HL-60/S4 treated with phorbol 12-myristate 13-acetate at 8.2 ng/mL for 4 days and 3 days (cell line): ENCODE measurements around the gene GPC5.
"Not testable (repeated sequence)": the region's sequence is repeated elsewhere in the genome, so short reads cannot be mapped to it uniquely, and the experiment has no call there.

Source experiments
- in situ Hi-C: fragments of 300-500 bp; cut with MboI; formaldehyde crosslinking; loops from 2 replicates; pipeline ENCODE4 v1.15.0; 2022; ENCODE audit warnings: low sequenced_read_pairs

The GPC5 gene

DNA sequence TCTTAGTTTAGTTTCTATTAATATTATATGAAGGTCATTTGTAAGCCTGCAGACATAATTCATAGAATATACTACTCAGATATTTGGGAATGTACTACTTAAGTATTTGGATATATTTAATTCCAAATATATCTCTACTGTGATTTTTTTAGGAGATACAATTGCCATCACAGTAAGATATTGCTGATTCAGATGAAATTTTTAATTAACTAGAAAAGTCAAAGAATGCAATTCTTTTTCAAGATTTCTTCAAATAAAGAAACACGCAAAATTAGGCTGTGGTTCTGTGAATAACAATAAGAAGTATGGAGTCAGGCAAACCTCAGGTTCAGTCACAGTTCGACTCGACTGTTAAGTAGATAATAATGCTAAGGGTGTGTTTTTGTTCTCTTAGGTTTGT is 1277.8 kb downstream of the GPC5 start:
- in situ Hi-C loops, result no loop called here

DNA sequence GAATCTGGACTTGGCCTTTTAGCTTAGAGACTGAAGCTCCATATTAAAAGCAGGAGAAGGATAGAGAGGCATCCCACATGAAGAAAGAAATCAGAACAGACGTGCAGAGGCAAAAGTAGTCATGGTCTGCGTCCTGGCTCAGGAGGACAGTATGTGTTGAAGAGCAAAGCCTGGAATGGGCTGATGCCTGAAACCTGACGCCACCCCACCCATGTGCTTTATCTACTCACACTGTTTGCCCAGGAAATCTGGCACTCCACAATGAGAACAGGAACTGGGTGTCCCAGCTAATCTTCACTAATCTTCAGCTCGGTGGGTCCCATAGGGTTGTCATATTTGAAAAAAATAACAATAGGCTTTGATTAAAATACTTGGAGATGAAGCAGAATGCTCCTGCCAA is 1279.2 kb downstream of the GPC5 start:
- in situ Hi-C loops, result no loop called here

DNA sequence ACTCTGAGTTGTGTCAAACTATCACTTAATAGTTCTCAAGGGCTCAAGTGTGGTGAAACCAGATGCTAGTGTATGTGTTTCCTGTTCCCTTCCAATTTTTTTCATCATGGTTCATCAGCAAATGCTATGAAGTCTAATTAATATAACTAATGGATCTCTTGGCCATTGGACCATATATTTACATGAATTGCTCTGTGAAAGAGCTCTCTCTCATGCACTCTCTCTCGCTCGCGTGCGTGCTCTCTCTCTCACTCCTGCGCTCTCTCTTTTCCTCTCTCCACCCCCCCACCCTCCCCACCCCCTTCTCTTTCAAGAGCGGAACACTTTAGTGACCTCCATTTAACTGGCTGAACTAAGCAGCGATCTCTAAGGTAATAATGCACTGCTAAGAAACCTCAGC is 1281.2 kb downstream of the GPC5 start:
- in situ Hi-C loops, result no loop called here

DNA sequence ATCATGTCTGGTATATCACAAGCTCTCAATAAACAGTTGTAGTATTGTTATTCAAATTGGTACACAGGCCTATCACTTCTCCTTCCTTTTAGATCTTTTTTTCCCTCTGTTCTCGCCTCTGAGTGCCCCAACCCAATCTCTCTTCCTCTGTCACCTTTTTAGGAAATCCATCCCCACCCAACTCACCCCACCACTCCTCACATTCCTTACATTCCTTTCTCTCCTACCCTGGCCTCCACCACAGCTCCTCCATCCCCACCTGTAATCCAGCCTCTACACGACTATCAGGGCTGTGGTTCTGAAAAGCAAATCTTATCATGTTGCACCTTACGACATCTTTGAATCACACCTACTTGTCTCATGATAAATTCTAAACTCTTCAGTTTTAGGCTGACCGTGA is 1282.8 kb downstream of the GPC5 start:
- in situ Hi-C loops, result no loop called here

DNA sequence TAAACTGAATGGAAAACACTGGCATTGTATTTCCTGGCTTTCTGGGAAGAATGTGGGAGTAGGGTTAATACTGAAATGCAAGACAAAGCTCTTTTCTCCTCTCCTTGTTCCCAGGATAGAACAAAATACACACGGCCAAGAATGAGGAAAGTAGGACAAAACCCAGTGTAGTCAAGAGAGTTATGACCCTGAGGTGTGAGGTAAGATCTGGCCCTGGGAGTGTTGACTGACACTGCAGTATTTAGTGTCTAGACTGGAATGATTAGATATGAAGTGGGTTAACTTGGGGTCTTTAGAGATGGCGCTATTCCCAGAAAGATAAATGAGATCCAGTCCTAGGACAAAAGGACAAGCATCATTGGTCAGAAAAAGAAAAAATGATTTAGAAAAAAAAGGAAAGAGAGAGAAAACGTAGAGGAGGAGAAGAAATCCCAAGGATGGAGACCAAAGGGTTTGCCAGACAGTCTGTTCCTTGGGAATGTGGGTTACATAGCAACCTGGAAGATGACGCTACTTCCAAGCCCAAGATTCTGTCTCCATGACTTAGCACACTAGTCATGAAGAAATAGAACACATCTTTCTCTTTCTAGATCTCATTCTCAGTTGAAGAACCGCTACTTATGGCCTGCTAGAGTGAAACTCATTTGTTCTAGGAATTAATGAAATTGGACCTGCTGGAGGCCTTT is 1284.6 kb downstream of the GPC5 start:
- in situ Hi-C loops, result no loop called here

DNA sequence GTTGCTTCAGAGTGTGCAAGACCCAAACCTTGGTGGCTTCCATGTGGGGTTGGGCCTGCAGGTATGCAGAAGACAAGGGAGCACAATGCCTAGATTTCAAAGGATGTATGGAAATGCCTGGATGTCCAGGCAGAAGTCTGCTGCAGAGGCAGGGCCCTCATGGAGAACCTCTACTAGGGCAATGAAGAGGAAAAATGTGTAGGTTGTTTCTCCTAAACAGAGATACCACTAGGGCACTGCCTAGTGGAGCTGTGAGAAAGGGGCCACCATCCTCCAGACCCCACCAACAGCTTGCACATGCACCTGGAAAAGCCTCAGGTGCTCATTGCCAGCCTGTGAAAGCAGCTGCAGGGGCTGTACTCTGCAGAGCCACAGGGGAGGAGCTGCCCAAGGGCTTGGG is 1295.6 kb downstream of the GPC5 start:
- in situ Hi-C loops, result no loop called here

DNA sequence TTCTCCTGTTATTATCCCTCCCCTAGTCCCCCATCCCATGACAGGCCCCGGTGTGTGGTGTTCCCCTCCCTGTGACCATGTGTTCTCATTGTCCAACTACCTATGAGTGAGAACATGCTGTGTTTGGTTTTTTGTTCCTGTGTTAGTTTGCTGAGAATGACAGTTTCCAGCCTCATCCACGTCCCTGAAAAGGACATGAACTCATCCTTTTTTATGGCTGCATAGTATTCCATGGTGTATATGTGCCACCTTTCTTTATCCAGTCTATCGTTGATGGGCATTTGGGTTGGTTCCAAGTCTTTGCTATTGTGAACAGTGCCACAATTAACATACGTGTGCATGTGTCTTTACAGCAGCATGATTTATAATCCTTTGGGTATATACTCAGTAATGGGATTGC is 1297.4 kb downstream of the GPC5 start:
- in situ Hi-C loops, result not testable (repeated sequence)

DNA sequence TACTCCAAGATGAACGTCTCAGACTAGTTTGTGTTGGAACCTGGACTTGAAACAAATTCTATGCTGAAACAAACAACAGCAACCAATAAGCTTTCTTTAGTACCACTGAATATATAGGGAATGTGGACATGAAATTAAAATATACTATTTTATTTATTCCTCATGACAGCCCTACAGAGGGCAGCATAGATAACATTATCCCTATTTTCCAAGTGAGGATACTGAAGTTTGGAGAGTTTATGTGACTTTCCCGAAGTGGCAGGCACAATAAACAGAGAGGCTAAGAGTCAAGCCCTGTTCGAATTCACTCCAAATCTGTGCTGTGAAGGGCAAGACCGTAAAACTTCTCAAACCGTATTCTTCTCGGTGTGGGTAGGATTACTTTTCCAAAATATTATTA is 1318.3 kb downstream of the GPC5 start:
- in situ Hi-C loops, result no loop called here

DNA sequence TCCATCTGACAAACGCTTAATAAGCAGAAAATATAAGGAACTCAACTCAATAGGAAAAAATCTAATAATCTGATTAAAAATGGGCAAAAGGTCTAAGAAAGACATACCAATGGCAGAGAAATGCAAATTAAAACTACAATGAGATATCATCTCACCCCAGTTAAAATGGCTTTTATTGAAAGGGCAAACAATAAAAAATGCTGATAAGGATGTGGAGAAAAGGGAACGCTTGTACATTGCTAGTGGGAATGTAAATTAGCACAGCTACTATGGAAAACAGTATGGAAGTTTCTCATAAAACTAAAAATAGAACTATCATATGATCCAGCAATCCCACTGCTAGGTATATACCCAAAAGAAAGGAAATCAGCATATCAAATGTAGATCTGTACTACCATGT is 1319.4 kb downstream of the GPC5 start:
- in situ Hi-C loops, result no loop called here

DNA sequence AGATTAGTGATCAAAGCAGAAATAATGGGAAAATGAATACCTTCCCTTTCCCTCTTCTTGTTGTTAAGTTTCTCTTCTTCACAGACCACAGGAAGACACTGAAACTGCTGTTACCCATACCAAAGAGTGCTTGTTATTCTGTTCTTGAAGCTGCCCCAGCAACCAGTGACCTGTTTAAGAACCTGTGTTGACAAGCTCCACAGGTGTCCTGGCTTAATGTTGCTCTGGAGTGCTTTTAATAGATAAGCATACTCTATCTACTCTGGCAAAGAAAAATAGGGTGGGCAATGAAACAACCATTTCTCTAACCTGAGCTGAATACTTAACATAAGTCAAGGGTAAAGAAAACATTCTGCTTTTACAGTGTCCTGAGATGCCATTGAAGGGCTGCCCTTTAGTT is 1321.4 kb downstream of the GPC5 start:
- in situ Hi-C loops, result no loop called here

DNA sequence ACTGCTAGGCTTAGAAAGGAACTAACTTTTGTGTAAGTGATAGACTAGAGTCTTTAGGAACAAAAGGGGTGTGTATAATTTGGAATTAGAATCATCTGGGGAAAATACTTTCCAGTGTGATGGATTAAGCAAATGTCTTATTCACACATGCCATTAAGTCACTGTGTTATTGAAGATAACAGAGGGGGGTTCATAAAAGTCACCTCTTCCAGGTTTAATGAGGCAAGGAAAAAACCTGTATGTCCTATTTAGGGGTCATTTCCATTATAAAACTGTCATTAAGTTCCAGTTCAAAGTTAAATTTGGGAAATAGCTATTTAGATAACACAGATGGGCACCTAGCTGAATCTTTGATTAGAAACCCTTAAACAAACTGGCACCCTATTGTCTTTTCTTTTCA is 1323.2 kb downstream of the GPC5 start:
- in situ Hi-C loops, result no loop called here

DNA sequence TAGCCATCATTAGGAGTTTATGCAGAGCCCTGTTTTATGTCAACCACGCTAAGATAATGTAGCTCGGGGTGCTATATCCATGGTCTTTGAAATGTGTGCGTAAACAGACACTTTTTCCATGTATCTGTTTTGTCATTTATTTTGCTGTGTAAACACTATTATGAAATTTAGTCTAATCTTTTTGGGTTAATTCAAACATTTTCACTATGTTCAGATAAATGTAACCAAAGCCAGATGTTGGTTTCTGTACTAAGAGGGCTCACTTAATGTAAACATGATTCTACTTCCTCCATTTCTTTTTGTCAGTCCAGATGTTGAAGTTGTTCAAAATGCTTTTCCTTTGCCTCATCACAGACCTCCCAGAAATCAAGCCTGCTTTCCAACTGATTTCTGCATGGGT is 1328.7 kb downstream of the GPC5 start:
- in situ Hi-C loops, result no loop called here

DNA sequence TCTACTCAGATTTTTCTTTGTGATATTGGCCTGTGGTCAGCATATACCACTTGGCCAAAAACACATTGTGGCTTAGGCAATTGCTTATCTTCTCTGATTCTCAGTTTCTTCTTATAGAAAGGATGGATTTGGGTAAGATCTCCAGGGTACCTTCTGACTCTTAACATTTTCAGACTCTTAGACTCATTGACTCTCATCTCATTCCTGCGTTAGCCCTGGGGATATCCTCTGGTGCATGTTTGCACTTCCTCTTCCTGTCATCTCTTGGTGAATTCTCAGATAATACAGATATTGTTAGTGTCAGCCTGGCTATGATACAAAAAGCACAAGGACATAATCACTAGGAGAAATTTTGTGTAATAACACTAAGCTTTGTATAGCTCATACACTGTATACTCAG is 1335.6 kb downstream of the GPC5 start:
- in situ Hi-C loops, result no loop called here

DNA sequence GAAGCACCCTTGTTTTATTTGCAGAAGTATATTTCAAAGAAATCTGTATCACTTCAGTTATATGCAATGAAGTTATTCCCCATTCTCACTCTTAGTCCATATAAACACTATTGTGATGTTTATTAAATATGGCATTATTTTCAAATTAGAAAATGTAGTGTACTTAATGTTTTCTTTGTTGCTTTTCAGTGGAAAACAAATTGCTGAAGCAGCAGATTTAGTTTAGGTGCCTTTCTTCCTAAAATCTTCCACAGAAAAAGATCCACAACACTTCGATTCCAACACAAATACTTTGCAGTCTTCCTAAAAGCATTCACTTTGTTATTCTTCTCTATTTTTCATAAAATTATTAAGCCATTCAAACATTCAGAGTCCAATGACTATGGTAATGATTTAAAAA is 1336.1 kb downstream of the GPC5 start:
- in situ Hi-C loops, result no loop called here

DNA sequence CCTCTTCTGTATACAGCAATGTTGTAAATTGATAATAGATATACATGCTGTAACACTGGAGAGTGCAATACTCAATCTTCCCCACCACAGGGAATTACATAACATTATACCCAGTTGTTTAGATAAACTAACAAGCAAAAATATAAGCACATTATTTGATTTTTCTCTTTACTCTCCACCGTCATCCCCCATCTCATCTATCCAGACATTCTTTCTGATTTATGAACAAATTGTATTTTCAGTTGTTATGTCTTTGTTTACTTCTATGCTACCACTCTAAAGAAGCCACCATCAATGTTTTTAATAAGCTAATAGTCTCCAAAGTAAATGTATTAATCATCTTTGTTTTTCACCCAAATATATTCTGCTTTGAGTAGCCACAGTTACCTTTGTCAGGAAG is 1337.5 kb downstream of the GPC5 start:
- in situ Hi-C loops, result no loop called here

DNA sequence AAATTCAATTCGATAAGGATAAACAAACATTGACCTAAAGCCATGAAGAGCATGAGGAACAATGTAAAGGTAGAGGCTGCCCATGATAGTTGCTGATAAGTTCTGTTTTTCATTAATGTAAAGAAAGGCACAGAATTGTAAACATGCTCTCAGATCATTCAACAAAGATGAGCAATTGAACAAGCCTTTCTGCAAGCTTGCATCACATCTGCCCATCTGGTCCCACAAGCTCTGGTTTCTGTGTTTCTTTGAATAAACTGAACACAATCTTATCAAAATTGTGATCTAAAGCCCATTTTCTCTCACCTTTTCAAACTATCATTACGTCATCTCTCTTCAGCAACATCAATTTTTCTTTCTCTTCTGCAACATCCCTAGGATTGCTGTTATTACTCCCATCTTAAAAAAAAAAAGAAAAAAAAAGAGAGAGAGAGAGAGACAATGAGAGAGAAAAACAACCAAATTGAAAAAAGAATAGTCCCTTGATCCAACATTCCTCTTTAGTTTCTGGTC is 1340.9 kb downstream of the GPC5 start:
- in situ Hi-C loops, result no loop called here

DNA sequence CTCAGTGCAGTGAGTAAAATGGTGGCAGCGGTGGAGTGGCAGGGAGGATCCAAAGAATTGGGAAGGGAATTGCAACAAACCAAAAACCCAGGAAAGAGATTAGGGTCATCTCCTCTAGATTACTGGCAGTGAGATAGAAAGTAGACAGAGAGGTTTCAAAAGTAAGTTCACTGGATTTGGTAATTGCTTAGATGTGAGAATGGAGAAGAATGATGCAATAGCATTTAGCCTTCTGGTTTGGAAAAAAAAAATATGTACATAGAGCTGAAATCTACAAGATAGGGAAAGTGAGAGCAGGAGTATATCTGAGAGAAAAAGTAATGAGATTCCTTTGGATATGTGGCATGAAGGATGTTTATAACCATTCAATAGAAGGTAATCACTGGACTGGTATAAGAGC is 1345.6 kb downstream of the GPC5 start:
- in situ Hi-C loops, result no loop called here

DNA sequence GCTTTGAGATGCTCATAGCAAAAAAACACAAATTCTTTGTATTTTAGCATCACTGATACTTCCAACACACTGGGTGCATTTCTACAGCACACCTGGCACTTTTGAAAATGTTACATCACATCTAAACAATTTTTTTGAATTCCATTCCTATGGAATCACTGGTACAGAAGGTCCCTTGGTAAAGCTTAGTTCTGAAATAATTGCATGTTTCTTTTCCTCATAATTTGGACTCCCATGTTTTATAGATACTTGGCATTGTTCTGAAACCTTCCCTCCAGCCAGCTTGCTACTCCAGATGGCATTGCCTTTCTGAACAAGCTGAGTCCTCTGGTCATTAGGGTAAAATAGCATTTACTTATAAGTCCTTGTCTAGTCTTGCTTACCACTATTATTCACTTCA is 1346.8 kb downstream of the GPC5 start:
- in situ Hi-C loops, result no loop called here

DNA sequence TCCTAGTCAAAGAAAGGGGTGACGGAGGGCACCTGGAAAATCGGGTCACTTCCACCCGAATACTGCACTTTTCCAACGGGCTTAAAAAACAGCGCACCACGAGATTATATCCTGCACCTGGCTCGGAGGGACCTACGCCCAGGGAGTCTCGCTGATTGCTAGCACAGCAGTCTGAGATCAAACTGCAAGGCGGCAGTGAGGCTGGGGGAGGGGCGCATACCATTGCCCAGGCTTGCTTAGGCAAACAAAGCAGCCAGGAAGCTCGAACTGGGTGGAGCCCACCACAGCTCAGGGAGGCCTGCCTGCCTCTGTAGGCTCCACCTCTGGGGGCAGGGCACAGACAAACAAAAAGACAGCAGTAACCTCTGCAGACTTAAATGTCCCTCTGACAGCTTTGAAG is 1354.3 kb downstream of the GPC5 start:
- in situ Hi-C loops, result not testable (repeated sequence)

DNA sequence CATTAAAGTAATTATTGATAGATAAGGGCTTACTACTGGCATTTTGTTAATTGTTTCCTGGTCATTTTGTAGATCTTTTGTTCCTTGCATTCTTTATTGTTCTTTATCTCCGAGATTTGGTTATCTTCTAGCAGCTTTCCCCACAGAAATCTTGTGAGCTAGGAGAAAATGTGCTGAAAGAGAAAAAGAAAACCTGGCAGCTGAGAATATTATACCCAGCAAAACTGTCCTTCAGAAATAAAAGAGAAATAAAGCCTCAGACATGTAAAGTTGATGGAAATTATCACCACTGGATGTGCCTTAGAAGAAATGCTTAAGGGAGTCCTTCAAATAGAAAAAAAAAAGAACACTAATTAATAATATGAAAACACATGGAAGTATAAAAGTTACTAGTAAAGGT is 1363.3 kb downstream of the GPC5 start:
- in situ Hi-C loops, result no loop called here

DNA sequence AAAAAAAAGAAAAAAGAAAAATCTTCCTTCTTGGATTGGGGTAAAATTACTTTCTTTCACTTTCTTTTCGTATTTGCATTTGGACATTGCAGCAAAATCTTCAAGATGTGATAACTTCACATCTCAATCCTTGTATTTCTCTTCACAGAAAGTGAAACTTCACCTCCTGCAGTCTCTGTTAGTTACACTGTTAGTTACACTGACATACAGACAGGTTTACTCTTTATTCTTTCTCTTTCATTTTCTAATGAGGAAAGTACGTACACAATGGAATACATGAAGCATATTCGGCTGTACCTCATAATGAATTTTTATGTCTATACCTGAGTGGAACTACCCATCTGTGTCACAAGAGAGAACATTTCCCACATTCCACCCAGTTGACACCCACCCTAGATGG is 1369.0 kb downstream of the GPC5 start:
- in situ Hi-C loops, result no loop called here

DNA sequence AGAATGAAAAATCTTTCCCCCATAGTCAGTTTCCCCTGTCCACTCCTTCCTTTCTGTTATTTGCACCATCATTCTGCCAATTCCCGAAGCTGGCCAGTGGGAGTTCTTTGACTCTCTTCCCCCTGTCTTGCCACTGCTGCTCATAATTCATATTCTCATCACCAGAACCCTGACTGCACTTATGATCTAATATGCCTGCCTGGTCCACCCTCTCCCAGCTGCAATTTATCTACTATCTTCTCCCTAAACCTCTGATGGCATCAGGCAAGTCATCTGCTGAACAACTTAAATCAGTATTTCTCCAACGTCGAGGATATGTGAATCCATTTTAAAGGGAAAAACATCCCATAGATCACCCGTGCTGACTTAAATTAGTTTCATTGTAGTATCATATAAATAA is 1370.2 kb downstream of the GPC5 start:
- in situ Hi-C loops, result no loop called here

DNA sequence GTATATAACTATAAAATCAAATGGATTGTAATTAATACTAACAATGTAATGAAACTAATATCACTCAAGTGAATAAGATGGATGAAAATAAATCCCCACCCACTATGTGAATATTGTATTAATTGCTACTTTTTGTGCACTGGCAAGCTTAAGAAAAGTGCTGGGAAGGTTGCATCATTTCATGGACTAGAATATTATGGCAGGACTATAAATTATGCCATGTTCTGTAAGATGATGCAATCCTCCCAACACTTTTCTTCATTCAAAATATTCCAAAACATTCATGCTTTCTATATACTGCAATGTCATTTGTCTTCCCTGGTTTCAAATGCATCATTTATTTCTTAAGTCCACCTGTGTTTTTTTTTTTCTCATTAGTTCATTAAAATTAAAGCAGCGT is 1370.6 kb downstream of the GPC5 start:
- in situ Hi-C loops, result no loop called here
